HFF-Myc (cell line): ENCODE results near the gene POLA2.

Experiments used
- DNase-seq: peaks from one replicate; pipeline ENCODE4 v3.0.0-alpha.2; 2011; ENCODE audit warnings: low read depth; ENCODE audit errors: extremely low read depth
- H3K4me3 ChIP-seq: replicated peaks from 2 replicates; pipeline ENCODE4 v1.5.1; 2011; ENCODE audit warnings: low read depth, mild to moderate bottlenecking, control low read depth, low read length
- TF ChIP-seq, protein P1 (sequence below): IDR thresholded peaks from 2 replicates; pipeline ENCODE4 v1.5.1; 2012; ENCODE audit warnings: mild to moderate bottlenecking, low read depth, low read length, control low read depth; ENCODE audit errors: missing control alignments

The POLA2 gene

DNA sequence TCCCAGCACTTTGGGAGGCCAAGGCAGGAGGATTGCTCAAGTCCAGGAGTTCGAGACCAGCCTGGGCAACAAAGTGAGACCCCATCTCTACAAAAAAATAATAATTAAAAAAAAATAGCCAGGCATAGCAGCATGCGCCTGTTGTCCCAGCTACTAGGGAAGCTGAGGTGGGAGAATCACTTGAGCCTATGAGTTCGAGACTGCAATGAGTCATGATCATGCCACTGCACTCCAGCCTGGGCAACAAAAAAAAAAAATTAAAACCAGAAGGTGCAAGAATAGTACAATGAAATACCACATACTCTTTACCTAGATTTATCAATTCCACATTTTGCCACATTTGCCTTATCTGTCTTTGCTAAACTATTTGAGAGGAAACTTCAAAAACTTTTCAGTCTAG, 80.1 kb downstream of the POLA2 start:
- TF ChIP-seq, protein P1, sequence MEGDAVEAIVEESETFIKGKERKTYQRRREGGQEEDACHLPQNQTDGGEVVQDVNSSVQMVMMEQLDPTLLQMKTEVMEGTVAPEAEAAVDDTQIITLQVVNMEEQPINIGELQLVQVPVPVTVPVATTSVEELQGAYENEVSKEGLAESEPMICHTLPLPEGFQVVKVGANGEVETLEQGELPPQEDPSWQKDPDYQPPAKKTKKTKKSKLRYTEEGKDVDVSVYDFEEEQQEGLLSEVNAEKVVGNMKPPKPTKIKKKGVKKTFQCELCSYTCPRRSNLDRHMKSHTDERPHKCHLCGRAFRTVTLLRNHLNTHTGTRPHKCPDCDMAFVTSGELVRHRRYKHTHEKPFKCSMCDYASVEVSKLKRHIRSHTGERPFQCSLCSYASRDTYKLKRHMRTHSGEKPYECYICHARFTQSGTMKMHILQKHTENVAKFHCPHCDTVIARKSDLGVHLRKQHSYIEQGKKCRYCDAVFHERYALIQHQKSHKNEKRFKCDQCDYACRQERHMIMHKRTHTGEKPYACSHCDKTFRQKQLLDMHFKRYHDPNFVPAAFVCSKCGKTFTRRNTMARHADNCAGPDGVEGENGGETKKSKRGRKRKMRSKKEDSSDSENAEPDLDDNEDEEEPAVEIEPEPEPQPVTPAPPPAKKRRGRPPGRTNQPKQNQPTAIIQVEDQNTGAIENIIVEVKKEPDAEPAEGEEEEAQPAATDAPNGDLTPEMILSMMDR, result no peak
- DNase-seq, result no peak
- H3K4me3 ChIP-seq, result no peak overlapping the region
